ENCODE measurements around the gene PCDH9. TPM values are rescaled to one million over a fixed set of nuclear protein-coding genes. Genes with fewer than 3 reads are reported as not detected.

PCDH9 gene
- total and polyA plus RNA-seq, 2 of the 13 experiments (the other 11 are each of a cell fraction or from before 2014, with no cell fraction given), result 0.09 TPM; not detected in 1

- in situ Hi-C loops (cut with HindIII; ENCODE audit: extremely low pct_ligation_motif_present, low pct_unique_long_range_greater_than_20kb), result no loop called here
- POLR2A ChIA-PET, result no interaction called here
- Histone ChIP-seq H3K27ac (ENCODE audit: extremely low read length, insufficient read depth, low read length) (no peak overlapping the region), H3K4me3 (replicated peaks in 1 of 3; ENCODE audit: insufficient read depth in 1 of 3, low read depth in 2 of 3, low read length in 3 of 3) (no peak overlapping the region), H3K4me1 (ENCODE audit: insufficient read depth, low read length) (no peaks in the 10 kb centered on the region), H3K36me3 (replicated peaks in 1 of 2; ENCODE audit: control insufficient read depth in 1 of 2, insufficient read depth in 2 of 2, low read length in 2 of 2) (no peaks in the 10 kb centered on the region), H4K20me1 (ENCODE audit: insufficient read depth, low read length) (no peaks in the 10 kb centered on the region), H3K9me3 (ENCODE audit: low read length) (no peaks in the 10 kb centered on the region), H2AFZ (ENCODE audit: low read length) (no peak overlapping the region), H3K4me2 (ENCODE audit: low read depth, low read length) (no peak overlapping the region), H3K27me3 (ENCODE audit: control insufficient read depth in 1 of 2, insufficient read depth in 2 of 2, low read length in 2 of 2) (peaks cover 1 to 26% of the 10 kb centered on the region in 2 experiments; a peak in 4 of 5 replicates), H3K9ac (ENCODE audit: insufficient read depth, low read depth, low read length) (no peak overlapping the region), H3K79me2 (ENCODE audit: insufficient read depth, low read length) (no peaks in the 10 kb centered on the region)
- DNase-seq (ENCODE audit: low spot score), result peak; percentile 56
- CTCF ChIA-PET (ENCODE audit: low intra/inter-chr PET ratio, low total read pairs), result interaction anchor here (0.7 kb wide), 1 partner anchor 605 kb away, joined by 3 read pairs; no protein-coding TSS in a partner anchor
- intact Hi-C loops (cut with micrococcal nuclease; ENCODE audit: unreplicated experiment), result loop anchor here (5.0 kb wide), 1 partner anchor 607 kb away; no protein-coding TSS in a partner anchor
- ATAC-seq, result peak; percentile 86
- FAIRE-seq, result peak; percentile 75
- WGBS (ENCODE audit: low lambda C conversion rate), result 11% methylated on average over 9 of the region's 9 CpGs
- BruUV-seq (replicated peaks), result no TSS peak
- TF ChIP-seq RAD21 (CRISPR knock-in tag; IDR thresholded peaks at IDR 0.05), result peak; percentile 29; the same call in 1 of the 2 replicates
- TF ChIP-seq SRF (IDR thresholded peaks at IDR 0.05; ENCODE audit: low read depth, low read length), result no peak
- no peak for TF ChIP-seq RFXAP (CRISPR knock-in tag; IDR thresholded peaks at IDR 0.05; ENCODE audit: borderline replicate concordance)
- TF ChIP-seq ZNF720 (CRISPR knock-in tag; IDR thresholded peaks at IDR 0.05), result no peak
- no peak for TF ChIP-seq ZNF367 (CRISPR knock-in tag; IDR thresholded peaks at IDR 0.05; ENCODE audit: borderline replicate concordance)
- TF ChIP-seq, protein P1, sequence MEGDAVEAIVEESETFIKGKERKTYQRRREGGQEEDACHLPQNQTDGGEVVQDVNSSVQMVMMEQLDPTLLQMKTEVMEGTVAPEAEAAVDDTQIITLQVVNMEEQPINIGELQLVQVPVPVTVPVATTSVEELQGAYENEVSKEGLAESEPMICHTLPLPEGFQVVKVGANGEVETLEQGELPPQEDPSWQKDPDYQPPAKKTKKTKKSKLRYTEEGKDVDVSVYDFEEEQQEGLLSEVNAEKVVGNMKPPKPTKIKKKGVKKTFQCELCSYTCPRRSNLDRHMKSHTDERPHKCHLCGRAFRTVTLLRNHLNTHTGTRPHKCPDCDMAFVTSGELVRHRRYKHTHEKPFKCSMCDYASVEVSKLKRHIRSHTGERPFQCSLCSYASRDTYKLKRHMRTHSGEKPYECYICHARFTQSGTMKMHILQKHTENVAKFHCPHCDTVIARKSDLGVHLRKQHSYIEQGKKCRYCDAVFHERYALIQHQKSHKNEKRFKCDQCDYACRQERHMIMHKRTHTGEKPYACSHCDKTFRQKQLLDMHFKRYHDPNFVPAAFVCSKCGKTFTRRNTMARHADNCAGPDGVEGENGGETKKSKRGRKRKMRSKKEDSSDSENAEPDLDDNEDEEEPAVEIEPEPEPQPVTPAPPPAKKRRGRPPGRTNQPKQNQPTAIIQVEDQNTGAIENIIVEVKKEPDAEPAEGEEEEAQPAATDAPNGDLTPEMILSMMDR (CRISPR knock-in tag; IDR thresholded peaks at IDR 0.05), result peak; percentile 78
- no peak for TF ChIP-seq CENPT (CRISPR knock-in tag; IDR thresholded peaks at IDR 0.05; ENCODE audit: low read depth)
- peak; percentile 79 for TF ChIP-seq STAG1 (CRISPR knock-in tag; IDR thresholded peaks at IDR 0.05)
- no peak for TF ChIP-seq PHF20 (CRISPR knock-in tag; IDR thresholded peaks at IDR 0.05)
- peak; percentile 45 for TF ChIP-seq SMC3 (IDR thresholded peaks at IDR 0.05; ENCODE audit: low read length)
- no peak for TF ChIP-seq PRDM10 (CRISPR knock-in tag; IDR thresholded peaks at IDR 0.05; ENCODE audit: low read depth)
- TF ChIP-seq, protein P2, sequence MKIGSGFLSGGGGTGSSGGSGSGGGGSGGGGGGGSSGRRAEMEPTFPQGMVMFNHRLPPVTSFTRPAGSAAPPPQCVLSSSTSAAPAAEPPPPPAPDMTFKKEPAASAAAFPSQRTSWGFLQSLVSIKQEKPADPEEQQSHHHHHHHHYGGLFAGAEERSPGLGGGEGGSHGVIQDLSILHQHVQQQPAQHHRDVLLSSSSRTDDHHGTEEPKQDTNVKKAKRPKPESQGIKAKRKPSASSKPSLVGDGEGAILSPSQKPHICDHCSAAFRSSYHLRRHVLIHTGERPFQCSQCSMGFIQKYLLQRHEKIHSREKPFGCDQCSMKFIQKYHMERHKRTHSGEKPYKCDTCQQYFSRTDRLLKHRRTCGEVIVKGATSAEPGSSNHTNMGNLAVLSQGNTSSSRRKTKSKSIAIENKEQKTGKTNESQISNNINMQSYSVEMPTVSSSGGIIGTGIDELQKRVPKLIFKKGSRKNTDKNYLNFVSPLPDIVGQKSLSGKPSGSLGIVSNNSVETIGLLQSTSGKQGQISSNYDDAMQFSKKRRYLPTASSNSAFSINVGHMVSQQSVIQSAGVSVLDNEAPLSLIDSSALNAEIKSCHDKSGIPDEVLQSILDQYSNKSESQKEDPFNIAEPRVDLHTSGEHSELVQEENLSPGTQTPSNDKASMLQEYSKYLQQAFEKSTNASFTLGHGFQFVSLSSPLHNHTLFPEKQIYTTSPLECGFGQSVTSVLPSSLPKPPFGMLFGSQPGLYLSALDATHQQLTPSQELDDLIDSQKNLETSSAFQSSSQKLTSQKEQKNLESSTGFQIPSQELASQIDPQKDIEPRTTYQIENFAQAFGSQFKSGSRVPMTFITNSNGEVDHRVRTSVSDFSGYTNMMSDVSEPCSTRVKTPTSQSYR (CRISPR knock-in tag; IDR thresholded peaks at IDR 0.05; ENCODE audit: borderline replicate concordance), result peak; percentile 66; the same call in 1 of the 2 replicates
- 0 out of 2 replicates have a peak, but pooled peaks have one; percentile 27 for TF ChIP-seq NFIB (CRISPR knock-in tag; IDR thresholded peaks at IDR 0.05; ENCODE audit: borderline replicate concordance)
- TF ChIP-seq CREB1 (IDR thresholded peaks at IDR 0.05), result no peak
- no peak for TF ChIP-seq CREB1 (CRISPR knock-in tag; IDR thresholded peaks at IDR 0.05)
- no peak for TF ChIP-seq HNRNPH1 (optimal IDR thresholded peaks at IDR 0.05; ENCODE audit: low read depth, low read length)
- TF ChIP-seq HNF4A (CRISPR knock-in tag; IDR thresholded peaks at IDR 0.05), result no peak
These were observed 5.8 kb downstream of the PCDH9 start for GRCh38 chr13:67224148-67224846.
